Panc1 (cell line): ENCODE data around the gene CBFB. TPM values are rescaled to one million over a fixed set of nuclear protein-coding genes. Genes with fewer than 3 reads are reported as not detected.

Experiments used
- ATAC-seq: fragments of 200-7000 bp; cut with Tn5 transposase; 2 replicates; pipeline ENCODE4 v1.9.1; 2020; ENCODE audit warnings: mild to moderate bottlenecking, moderate library complexity
- BruUV-seq: library from RNA; stranded (reverse); fragments of 400-500 nt; replicated peaks from 2 replicates; lab custom pipeline; 2021; lab: Mats Ljungman, UMichigan
- CTCF ChIA-PET: fragments of 300-600 bp; sonication (Branson Sonifier 250); formaldehyde crosslinking; loops from one replicate; lab custom pipeline; 2022; ENCODE audit warnings: antibody characterized with exemption; lab: Charles Lee
- POLR2A ChIA-PET: fragments of 300-600 bp; sonication (Branson Sonifier 250); formaldehyde crosslinking; loops from one replicate; lab custom pipeline; 2022; ENCODE audit warnings: antibody characterized with exemption; lab: Charles Lee
- DNase-seq: peaks from one replicate; pipeline ENCODE4 v3.0.0-alpha.2; 2010; ENCODE audit warnings: low read depth, low spot score
- H3K27ac ChIP-seq: 2 replicates; pipeline ENCODE4 v1.5.1; 2011; ENCODE audit warnings: mild to moderate bottlenecking, low read length, inconsistent platforms
- H3K27me3 ChIP-seq: fragments of 200-500 bp; sonication (Bioruptor generic); 2 replicates; pipeline ENCODE4 v1.6.0; 2014; ENCODE audit warnings: low read length, inconsistent platforms; ENCODE audit not compliant: control insufficient read depth, insufficient read depth
- H3K36me3 ChIP-seq: fragments of 200-500 bp; sonication (Bioruptor generic); 2 replicates; pipeline ENCODE4 v1.5.1; 2014; ENCODE audit warnings: inconsistent platforms, mild to moderate bottlenecking, low read length, moderate library complexity; ENCODE audit not compliant: control insufficient read depth, insufficient read depth
- H3K4me1 ChIP-seq: 2 replicates; pipeline ENCODE4 v1.5.1; 2011; ENCODE audit warnings: inconsistent platforms, mild to moderate bottlenecking, low read length, moderate library complexity; ENCODE audit not compliant: control insufficient read depth, insufficient read depth
- H3K4me3 ChIP-seq, 2 experiments: 2 replicates each; pipeline ENCODE4 v1.5.1; 2011 to 2012; ENCODE audit warnings: low read depth in 2 of 2, low read length in 2 of 2, mild to moderate bottlenecking in 2 of 2, inconsistent platforms in 1 of 2, moderate library complexity in 1 of 2
- H3K9me3 ChIP-seq: fragments of 200-500 bp; sonication (Bioruptor generic); 2 replicates; pipeline ENCODE4 v1.5.1; 2014; ENCODE audit warnings: low read depth, mild to moderate bottlenecking, inconsistent platforms, low read length, moderate library complexity; ENCODE audit not compliant: control insufficient read depth, insufficient read depth
- CTCF ChIP-seq: fragments of 450-650 bp; IDR thresholded peaks from 2 replicates; pipeline ENCODE4 v1.5.1; 2017; ENCODE audit warnings: mild to moderate bottlenecking
- POLR2AphosphoS5 ChIP-seq: IDR thresholded peaks from 2 replicates; pipeline ENCODE4 v1.6.1; 2012; ENCODE audit warnings: mild to moderate bottlenecking, low read depth, low read length, moderate library complexity
- SIN3A ChIP-seq: IDR thresholded peaks from 2 replicates; pipeline ENCODE4 v1.6.1; 2012; ENCODE audit warnings: low read depth, mild to moderate bottlenecking, low read length, moderate library complexity, borderline replicate concordance; ENCODE audit not compliant: insufficient read depth
- TCF7L2 ChIP-seq: IDR thresholded peaks from 2 replicates; pipeline ENCODE4 v1.6.1; 2011; ENCODE audit warnings: mild to moderate bottlenecking, low read depth, low read length, inconsistent platforms
- in situ Hi-C: cut with HindIII; loops from 2 replicates; pipeline ENCODE4 v1.10.0; 2016; ENCODE audit warnings: low sequenced_read_pairs, low pct_unique_long_range_greater_than_20kb
- intact Hi-C: fragments of 100-400 bp; cut with micrococcal nuclease; formaldehyde crosslinking; loops from one replicate; pipeline ENCODE4 v1.10.0; 2022; ENCODE audit not compliant: unreplicated experiment
- total RNA-seq: library from RNA; stranded (reverse); gene quantifications from one replicate; pipeline ENCODE4 v1.2.1, GENCODE V29; 2021; ENCODE audit not compliant: unreplicated experiment
- TF ChIP-seq, protein P1 (sequence below), 2 experiments: IDR thresholded peaks; 2 replicates each; pipeline ENCODE4 v1.6.1; 2011 to 2012; ENCODE audit warnings: low read depth in 2 of 2, control low read depth in 1 of 2, low read length in 1 of 2, mild to moderate bottlenecking in 1 of 2, moderate library complexity in 1 of 2; ENCODE audit not compliant: insufficient read depth in 1 of 2

Gene CBFB
- total RNA-seq, 1 experiment from 2014 or later = 66.4 TPM

DNA sequence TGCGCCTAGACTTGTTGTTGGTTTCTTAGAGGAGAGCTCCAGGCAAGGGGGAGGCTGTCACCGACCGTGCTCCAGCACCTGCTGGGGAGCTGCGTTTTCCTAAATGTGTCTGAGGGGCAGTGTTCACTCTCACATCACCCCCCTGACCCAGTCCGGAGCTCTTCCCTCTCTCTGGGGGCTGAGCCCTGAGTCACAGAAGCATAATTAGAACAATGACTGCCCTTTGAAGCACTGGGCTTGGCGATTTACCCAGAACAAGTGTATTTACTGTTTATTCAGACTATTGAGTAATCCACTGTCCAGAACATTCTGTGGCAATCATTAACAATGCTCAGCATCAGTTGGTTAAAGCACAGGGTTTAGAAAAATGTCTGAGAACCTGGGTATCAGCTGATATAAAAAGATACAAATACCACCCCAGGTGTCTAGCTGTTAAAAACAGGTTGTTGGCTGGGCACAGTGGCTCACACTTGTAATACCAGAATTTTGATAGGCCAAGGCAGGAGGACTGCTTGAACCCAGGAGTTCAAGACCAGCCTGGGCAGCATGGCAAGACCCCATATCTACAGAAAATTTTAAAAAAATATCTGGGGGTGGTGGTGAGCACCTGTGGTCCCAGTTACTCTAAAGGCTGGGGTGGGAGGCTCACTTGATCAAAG lies 32.5 kb upstream of the CBFB start:
- Histone ChIP-seq H3K27me3 (no peaks in the 10 kb centered on the region), H3K9me3 (no peaks in the 10 kb centered on the region), H3K27ac (no peak overlapping the region), H3K4me3 (no peak overlapping the region), H3K4me1 (no peaks in the 10 kb centered on the region), H3K36me3 (no peaks in the 10 kb centered on the region)
- DNase-seq = no peak
- BruUV-seq = no TSS peak
- ATAC-seq = no peak
- ChIA-PET POLR2A (interaction anchor here (0.7 kb wide), 1 partner anchor 230 kb away, joined by 3 read pairs; no protein-coding TSS in a partner anchor), CTCF (no interaction called here)
- TF ChIP-seq TCF7L2 (no peak), CTCF (no peak), POLR2AphosphoS5 (no peak), SIN3A (no peak)
- TF ChIP-seq, protein P1, sequence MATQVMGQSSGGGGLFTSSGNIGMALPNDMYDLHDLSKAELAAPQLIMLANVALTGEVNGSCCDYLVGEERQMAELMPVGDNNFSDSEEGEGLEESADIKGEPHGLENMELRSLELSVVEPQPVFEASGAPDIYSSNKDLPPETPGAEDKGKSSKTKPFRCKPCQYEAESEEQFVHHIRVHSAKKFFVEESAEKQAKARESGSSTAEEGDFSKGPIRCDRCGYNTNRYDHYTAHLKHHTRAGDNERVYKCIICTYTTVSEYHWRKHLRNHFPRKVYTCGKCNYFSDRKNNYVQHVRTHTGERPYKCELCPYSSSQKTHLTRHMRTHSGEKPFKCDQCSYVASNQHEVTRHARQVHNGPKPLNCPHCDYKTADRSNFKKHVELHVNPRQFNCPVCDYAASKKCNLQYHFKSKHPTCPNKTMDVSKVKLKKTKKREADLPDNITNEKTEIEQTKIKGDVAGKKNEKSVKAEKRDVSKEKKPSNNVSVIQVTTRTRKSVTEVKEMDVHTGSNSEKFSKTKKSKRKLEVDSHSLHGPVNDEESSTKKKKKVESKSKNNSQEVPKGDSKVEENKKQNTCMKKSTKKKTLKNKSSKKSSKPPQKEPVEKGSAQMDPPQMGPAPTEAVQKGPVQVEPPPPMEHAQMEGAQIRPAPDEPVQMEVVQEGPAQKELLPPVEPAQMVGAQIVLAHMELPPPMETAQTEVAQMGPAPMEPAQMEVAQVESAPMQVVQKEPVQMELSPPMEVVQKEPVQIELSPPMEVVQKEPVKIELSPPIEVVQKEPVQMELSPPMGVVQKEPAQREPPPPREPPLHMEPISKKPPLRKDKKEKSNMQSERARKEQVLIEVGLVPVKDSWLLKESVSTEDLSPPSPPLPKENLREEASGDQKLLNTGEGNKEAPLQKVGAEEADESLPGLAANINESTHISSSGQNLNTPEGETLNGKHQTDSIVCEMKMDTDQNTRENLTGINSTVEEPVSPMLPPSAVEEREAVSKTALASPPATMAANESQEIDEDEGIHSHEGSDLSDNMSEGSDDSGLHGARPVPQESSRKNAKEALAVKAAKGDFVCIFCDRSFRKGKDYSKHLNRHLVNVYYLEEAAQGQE (IDR thresholded peaks at IDR 0.05; ENCODE audit: insufficient read depth in 1 of 2, low read depth in 2 of 2, low read length in 1 of 2) = no peak
- in situ Hi-C loops (no loop called here), intact Hi-C loops (no loop called here)

DNA sequence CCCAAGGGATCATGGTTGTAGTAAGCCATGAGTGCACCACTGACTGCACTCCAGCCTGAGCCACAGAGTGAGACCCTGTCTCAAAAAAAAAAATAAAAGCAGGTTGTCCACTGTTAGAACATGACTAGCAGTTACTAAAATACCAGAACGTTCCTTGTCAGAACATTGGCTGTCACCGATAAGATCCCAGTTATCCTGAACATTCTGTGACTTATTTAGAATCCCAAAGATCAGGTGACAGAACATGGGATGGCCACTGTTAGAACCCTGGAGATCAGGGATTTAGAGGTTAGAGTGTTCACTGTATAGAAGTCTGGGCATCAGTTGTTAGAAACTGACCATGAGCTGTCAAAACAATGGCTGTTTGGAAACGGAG lies 32.0 kb upstream of the CBFB start:
- in situ Hi-C loops = no loop called here

More for the DNA sequence above, 32.0 kb upstream of the CBFB start:
- Histone ChIP-seq H3K27ac (no peak overlapping the region), H3K36me3 (no peaks in the 10 kb centered on the region), H3K9me3 (no peaks in the 10 kb centered on the region), H3K4me1 (no peaks in the 10 kb centered on the region), H3K4me3 (no peak overlapping the region), H3K27me3 (no peaks in the 10 kb centered on the region)
- intact Hi-C loops = no loop called here
- ATAC-seq = no peak
- ChIA-PET POLR2A (no interaction called here), CTCF (no interaction called here)
- DNase-seq = no peak
- TF ChIP-seq CTCF = no peak
- TF ChIP-seq SIN3A = no peak
- TF ChIP-seq, protein P1 (IDR thresholded peaks at IDR 0.05; ENCODE audit: insufficient read depth in 1 of 2, low read depth in 2 of 2, low read length in 1 of 2) = no peak
- TF ChIP-seq POLR2AphosphoS5 = no peak
- no peak for TF ChIP-seq TCF7L2
- BruUV-seq = no TSS peak
